ENCODE data around the gene ZNF814. TPM values are rescaled to one million over a fixed set of nuclear protein-coding genes. Genes with fewer than 3 reads are reported as not detected.

Gene ZNF814
- total and polyA plus RNA-seq, 2 experiments from 2014 or later = 80.4 to 86.9 TPM

DNA sequence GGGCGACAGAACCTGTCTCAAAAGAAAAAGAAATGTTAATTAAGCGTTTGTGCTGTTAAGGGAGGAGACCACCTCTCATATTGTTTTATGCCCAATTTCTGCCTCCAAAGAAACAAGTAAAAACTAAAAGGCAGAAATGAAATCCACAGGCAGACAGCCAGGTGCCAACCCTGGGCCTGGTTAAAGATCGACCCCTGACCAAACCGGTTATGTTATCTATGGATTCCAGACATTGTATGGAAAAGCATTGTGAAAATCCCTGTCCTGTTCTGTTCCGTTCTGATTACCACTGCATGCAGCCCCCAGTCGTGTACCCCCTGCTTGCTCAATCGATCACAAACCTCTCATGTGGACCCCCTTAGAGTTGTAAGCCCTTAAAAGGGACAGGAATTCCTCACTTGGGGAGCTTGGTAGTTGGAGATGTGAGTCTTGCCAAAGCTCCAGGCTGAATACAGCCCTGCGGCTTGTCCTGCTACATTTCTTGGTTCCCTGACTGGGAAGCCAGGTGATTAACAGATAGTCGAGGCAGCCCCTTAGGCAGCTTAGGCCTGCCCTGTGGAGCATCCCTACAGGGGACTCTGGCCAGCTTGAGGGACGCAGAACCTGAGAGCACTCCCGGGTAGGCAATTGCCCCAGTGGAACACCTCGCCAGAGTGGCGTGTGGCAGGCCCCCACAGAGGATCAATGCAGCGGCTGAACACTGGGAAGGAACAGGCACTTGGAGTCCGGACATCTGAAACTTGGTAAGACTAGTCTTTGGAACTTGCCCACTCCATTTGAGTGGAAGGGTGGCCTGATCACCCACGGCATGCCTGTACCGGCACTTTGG lies 73.4 kb downstream of the ZNF814 start:
- Mint-ChIP-seq H3K36me3 (ENCODE audit: low read depth) (peaks cover 24% of the 10 kb centered on the region), H3K4me3 (peak overlapping the region; percentile 94), H3K9me3 (no peaks in the 10 kb centered on the region; the same call in 2 of the 3 replicates), H3K27me3 (ENCODE audit: insufficient read depth, low read depth, poor library complexity) (peaks cover 13% of the 10 kb centered on the region), H3K4me1 (peaks cover 33% of the 10 kb centered on the region), H3K27ac (peak overlapping the region; percentile 95)
- Histone ChIP-seq H3K4me1 (ENCODE audit: insufficient read depth) (peaks cover 10% of the 10 kb centered on the region), H2AFZ (no peak overlapping the region), H3K9me2 (ENCODE audit: insufficient read depth) (no peaks in the 10 kb centered on the region), H3K27ac (ENCODE audit: low read depth) (no peak overlapping the region), H3K27me3 (ENCODE audit: insufficient read depth) (no peaks in the 10 kb centered on the region), H3K36me3 (ENCODE audit: insufficient read depth) (peaks cover 12% of the 10 kb centered on the region), H3K4me2 (peak overlapping the region; percentile 52; the same call in 1 of the 2 replicates), H3K4me3 (peak overlapping the region; percentile 28; the same call in 1 of the 2 replicates), H4K20me1 (replicated peaks; ENCODE audit: insufficient read depth) (peaks cover 19% of the 10 kb centered on the region), H3K79me2 (replicated peaks; ENCODE audit: insufficient read depth) (peaks cover 47% of the 10 kb centered on the region), H3F3A (replicated peaks; ENCODE audit: low read depth) (peaks cover 4% of the 10 kb centered on the region; the same call in 1 of the 2 replicates)
- DNase-seq (ENCODE audit: low spot score) (no peak), ATAC-seq (no peak)
- TF ChIP-seq NANOG (IDR thresholded peaks at IDR 0.05; ENCODE audit: borderline replicate concordance) = no peak

GRCh38 chr19:57814505-57815246 lies 74.2 kb downstream of the ZNF814 start, which contains the start of gene ZNF552:
ZNF552 (minus strand) TSS chr19:57814913; CDS start chr19:57814743, 170 bp downstream.
- DNase-seq (ENCODE audit: low spot score) (peak; percentile 99), ATAC-seq (peak; percentile 88)
- peaks cover 47% of the 10 kb centered on the region for H3K79me2 ChIP-seq (replicated peaks; ENCODE audit: insufficient read depth)
- Mint-ChIP-seq H3K9me3 (no peaks in the 10 kb centered on the region; the same call in 2 of the 3 replicates), H3K27me3 (ENCODE audit: insufficient read depth, low read depth, poor library complexity) (peaks cover 13% of the 10 kb centered on the region), H3K4me3 (peak within 1 kb of the TSS; percentile 94), H3K4me1 (peaks cover 31% of the 10 kb centered on the region), H3K36me3 (ENCODE audit: low read depth) (peaks cover 25% of the 10 kb centered on the region), H3K27ac (peak within 1 kb of the TSS; percentile 95)
- H3K36me3 ChIP-seq (ENCODE audit: insufficient read depth) = peaks cover 18% of the 10 kb centered on the region
- peaks cover 15% of the 10 kb centered on the region for H4K20me1 ChIP-seq (replicated peaks; ENCODE audit: insufficient read depth)
- H3K27me3 ChIP-seq (ENCODE audit: insufficient read depth) = no peaks in the 10 kb centered on the region
- peak within 1 kb of the TSS; percentile 84 for H3K4me3 ChIP-seq
- peak within 1 kb of the TSS; percentile 97 for H3K4me2 ChIP-seq
- H3F3A ChIP-seq (replicated peaks; ENCODE audit: low read depth) = 0 out of 2 replicates have a peak, but pooled peaks cover 2% of the 10 kb centered on the region
- peak within 1 kb of the TSS; percentile 30; the same call in 1 of the 2 replicates for H3K27ac ChIP-seq (ENCODE audit: low read depth)
- peak within 1 kb of the TSS; percentile 4; the same call in 1 of the 2 replicates for H2AFZ ChIP-seq
- 0 out of 2 replicates have a peak, but pooled peaks cover 9% of the 10 kb centered on the region for H3K4me1 ChIP-seq (ENCODE audit: insufficient read depth)
- no peaks in the 10 kb centered on the region for H3K9me2 ChIP-seq (ENCODE audit: insufficient read depth)
- TF ChIP-seq POLR2AphosphoS5 (IDR thresholded peaks at IDR 0.05; ENCODE audit: low read depth) = peak; percentile 98
- peak; percentile 88 for TF ChIP-seq ETS1 (IDR thresholded peaks at IDR 0.05)
- no peak for TF ChIP-seq REST (IDR thresholded peaks at IDR 0.05; ENCODE audit: unreplicated experiment)
- TF ChIP-seq NANOG (IDR thresholded peaks at IDR 0.05; ENCODE audit: borderline replicate concordance) = no peak
- no peak for TF ChIP-seq EZH2 (IDR thresholded peaks at IDR 0.05; ENCODE audit: low read depth, unreplicated experiment)
- no peak for TF ChIP-seq ZNF462 (CRISPR knock-in tag; IDR thresholded peaks at IDR 0.05)
